NCI-H2107 treated with DMSO at 0.1 percent for 48 hours (cell line): ENCODE measurements around the gene VARS2.
"Not testable (repeated sequence)": the region's sequence is repeated elsewhere in the genome, so short reads cannot be mapped to it uniquely, and the experiment has no call there.

Experiments used
- DNase-seq: peaks from one replicate; lab custom pipeline; 2025; ENCODE audit not compliant: unreplicated experiment; lab: John Stamatoyannopoulos, UW

Gene VARS2

DNA sequence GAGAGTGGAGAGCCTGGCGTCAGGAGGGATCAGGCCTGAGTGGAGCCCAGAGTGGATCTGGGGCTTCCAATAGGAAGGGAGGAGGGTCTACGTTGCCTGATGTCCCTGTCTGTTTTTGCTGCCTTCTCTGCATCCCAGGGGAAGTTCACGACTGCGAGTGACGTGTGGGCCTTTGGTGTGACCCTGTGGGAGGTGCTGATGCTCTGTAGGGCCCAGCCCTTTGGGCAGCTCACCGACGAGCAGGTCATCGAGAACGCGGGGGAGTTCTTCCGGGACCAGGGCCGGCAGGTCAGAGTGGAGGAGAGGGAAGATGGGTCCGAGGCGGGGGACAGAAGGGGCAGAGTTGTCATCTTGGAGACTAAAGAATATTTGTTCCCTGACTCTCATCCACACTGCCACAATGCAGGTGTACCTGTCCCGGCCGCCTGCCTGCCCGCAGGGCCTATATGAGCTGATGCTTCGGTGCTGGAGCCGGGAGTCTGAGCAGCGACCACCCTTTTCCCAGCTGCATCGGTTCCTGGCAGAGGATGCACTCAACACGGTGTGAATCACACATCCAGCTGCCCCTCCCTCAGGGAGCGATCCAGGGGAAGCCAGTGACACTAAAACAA is 15.2 kb upstream of the VARS2 start:
- no peak for DNase-seq

DNA sequence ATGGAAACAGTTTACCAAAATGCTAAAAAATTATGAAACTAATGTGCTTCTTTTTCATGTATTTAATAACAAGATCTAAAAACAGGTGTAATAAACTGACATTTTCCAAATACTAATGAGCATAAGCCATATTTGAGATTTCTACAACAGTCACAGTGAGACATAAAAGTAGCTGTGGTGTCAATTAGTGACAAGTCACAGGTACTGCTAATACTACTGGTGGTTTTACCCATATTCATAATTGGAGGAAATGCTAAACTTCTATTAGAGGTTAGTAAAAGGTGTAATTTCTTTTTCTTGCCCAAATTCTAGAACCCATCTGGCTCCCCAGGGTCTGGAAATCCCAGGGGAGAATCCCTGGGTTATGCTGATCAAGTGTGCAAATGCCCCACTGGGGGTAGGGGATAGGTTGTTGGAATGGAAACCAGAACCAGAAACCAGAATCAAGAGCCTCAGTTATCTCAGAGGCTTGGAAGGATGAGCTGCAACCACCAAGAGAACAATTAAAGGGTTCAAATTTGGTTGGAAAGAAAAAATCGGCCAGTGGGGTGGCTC is 13.1 kb upstream of the VARS2 start:
- no peak for DNase-seq

DNA sequence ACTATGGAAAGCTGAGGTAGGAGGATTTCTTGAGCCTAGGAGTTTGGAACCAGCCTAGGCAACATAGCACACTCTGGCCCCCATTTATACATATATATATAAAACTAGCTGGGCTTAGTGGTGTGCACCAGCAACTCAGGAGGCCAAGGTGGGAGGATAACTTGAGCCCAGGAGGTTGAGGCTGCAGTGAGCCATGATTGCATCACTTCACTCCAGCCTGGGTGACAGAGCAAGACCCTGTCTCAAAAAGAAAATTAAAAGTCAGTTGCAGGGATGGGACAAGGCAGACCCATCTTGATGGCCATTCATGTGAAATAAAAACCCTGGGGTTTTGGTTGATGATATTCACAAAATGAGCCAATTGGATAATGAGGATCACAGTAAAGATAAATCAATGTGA is 12.6 kb upstream of the VARS2 start:
- DNase-seq, result no peak

DNA sequence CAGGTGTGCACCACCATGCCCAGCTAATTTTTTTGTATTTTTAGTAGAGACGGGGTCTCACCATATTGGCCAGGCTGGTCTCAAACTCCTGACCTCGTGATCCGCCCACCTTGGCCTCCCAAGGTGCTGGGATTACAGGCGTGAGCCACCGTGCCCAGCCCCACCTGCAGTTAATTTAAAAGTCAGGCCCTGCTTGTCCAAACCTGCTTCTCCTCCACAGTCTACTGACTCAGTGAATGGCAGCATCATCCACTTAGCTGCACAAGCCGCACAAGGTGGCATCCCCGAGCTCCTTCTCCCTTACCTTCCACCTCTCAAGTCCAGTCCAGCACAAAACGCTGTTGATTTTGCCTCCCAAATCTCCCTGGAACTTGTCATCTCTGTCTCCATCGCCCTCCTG is 11.8 kb upstream of the VARS2 start:
- DNase-seq, result not testable (repeated sequence)

DNA sequence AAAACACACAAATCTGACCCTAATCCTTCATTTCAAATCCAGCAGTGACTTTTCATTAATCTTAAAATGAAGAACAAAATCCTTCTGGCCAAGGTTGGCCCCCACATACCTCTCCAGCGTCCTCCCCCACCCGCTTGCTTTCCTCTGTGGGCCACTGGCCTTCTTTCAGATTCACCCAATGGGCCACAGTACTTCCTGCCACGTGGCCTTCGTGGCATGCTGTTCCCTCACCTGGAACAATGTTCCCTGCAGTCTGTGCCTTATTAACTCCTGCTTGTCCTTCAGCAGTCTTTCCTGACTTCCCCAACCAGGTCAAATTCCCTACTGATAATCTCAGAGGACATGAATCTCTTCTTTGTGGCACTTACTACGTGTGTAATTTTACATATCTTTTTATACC is 11.3 kb upstream of the VARS2 start:
- DNase-seq, result no peak

DNA sequence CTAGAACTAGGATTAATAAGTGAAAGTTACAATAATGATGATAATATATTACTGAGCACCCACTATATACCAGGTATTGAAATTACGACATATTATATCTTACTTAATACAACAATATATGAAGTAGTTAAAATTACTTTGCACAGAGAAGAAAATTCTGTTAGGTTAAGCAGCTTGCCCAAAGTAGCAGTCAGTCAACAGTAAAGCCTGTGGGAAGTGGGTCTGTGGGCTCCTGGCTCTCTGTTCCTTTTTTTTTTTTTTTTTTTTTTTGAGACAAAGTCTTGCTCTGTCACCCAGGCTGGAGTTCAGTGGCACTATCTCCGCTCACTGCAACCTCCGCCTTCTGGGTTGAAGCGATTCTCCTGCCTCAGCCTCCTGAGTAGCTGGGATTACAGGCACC is 10.8 kb upstream of the VARS2 start:
- no peak for DNase-seq

DNA sequence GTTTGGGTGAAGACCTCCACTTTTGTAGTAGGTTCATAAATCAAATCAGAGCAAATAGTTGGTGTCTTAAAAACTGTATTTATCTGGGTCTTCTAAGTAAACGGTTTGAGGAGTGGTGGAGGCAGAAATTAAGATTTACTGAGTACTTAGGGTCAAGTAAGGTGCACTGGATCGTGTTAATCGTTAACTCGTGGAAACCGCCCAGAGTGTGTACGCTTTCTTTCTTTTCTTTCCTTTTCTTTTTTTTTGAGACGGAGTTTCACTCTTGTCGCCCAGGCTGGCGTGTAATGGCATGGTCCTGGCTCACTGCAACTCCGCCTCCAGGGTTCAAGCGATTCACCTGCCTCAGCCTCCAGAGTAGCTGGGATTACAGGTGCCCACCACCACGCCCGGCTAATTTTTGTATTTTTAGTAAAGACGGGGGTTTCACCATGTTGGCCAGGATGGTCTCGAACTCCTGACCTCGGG is 6.7 kb upstream of the VARS2 start:
- not testable (repeated sequence) for DNase-seq

DNA sequence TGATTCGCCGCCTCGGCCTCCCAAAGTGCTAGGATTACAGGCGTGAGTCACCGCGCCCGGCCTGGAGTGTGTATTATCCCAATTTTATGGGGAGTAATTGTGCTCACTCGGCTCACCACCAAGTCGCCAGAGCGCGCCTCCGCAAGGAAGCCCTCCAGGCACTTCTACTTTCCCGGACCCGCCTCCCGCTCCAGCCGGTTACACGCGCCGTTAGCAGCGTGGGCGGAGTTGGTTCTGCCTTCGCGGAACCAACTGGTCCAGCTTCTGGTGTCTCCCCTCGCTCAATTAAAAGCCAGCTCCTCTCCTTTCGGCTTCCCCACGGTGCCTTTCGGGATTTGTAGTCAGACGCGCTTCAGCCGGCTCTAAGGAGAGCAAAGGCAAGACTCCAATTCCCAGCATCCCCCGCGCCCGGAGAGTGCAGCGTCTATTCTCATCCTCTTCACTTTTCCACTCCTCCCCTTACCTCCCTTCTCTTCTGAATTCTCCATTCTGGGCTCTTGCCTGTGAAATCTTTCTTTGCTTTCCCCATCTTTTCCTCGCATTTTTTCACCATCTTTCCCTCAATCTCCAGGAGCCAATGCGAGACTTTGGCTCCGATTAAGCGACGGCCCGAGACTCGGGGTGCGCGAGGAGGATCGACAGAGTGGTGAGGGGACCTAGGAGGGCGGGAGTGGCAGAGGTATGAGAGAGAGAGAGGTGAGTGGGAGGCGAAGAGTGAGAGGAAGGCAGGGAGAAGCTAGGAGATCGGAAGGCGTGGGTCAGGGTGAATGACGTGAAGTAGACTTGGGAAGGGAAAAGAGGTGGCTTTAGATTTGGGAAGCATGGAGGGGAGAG is 6.1 kb upstream of the VARS2 start, which contains the start of gene GTF2H4:
TSS of gene GTF2H4 (plus strand) at position 450 of the 834 bp plus-strand sequence.
- peak; percentile 89 for DNase-seq

DNA sequence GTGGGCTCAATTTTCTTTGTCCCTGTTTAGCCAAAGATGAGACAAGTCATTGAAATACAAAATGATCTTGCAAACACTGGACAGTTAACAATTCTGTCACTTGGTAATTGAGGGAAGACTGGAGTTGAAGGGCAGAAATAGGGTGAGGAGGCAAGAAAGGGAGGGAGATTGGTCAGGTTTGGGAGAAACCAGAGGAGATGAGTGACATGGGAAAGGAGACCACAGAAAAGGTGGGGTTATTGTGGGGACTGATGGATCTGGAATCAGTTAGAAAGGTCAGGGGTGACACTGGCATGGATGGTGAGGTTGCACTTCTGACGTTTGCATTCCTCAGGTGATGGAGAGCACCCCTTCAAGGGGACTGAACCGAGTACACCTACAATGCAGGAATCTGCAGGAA is 5.3 kb upstream of the VARS2 start:
- no peak for DNase-seq

DNA sequence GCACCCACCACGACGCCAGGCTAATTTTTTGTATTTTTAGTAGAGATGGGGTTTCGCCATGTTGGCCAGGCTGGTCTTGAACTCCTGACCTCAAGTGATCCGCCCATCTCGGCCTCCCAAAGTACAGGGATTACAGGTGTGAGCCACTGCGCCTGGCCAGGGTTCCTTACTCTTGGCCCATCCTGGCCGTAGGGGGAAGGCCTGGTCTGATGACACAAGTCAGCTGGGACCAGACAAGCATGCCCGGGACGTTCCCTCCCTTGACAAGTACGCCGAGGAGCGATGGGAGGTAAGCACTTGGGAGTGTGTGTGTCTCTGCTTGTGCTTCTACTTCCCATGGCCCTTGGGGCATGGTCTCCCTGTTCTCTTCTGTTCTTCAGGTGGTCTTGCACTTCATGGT is 3.6 kb upstream of the VARS2 start:
- DNase-seq, result not testable (repeated sequence)

DNA sequence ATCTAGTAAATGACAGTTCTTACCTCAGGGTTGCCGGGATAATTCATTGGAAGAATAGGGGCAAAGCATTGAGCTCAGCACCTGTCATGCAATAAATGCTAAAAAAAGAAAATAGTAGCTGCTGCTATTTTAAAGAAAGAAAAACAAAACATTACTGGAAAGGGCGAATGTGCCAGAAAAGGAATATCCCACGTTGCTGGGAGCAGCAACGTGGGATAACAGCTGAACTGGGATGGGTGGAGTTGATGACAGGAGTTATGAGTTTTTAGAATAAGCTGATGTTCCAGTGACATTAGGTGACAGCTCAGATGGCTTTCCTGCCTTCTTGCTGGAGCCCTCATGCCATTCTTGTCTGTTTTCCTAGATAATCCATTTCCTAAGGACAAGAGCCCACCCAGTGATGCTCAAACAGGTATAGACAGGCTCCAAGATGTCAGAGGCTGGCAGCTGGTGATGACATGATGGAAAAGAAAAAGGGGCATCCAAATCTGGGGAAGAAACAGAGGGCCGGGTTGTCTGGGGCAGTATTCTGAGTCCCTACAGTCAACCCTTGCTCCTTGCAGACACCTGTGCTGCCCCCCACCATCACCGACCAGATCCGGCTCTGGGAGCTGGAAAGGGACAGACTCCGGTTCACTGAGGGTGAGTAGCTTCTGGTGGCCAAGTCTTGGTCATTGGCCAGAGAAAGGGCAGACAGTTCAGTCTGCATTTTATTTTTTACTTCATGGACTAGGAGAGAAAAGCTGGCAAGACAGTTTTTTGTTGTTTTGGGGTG is 1.1 kb upstream of the VARS2 start:
- DNase-seq, result no peak

DNA sequence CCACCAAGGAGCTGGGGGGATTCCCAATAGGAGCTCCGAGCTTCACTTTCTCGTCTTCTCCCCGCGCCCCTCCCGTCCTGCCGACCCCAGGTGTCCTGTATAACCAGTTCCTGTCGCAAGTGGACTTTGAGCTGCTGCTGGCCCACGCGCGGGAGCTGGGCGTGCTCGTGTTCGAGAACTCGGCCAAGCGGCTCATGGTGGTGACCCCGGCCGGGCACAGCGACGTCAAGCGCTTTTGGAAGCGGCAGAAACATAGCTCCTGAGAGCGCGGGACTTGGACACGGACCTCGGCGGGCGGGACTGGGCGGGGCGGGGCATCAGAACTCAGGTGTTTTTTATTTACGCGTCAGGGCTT is 340 bp upstream of the VARS2 start:
- DNase-seq, result no peak

DNA sequence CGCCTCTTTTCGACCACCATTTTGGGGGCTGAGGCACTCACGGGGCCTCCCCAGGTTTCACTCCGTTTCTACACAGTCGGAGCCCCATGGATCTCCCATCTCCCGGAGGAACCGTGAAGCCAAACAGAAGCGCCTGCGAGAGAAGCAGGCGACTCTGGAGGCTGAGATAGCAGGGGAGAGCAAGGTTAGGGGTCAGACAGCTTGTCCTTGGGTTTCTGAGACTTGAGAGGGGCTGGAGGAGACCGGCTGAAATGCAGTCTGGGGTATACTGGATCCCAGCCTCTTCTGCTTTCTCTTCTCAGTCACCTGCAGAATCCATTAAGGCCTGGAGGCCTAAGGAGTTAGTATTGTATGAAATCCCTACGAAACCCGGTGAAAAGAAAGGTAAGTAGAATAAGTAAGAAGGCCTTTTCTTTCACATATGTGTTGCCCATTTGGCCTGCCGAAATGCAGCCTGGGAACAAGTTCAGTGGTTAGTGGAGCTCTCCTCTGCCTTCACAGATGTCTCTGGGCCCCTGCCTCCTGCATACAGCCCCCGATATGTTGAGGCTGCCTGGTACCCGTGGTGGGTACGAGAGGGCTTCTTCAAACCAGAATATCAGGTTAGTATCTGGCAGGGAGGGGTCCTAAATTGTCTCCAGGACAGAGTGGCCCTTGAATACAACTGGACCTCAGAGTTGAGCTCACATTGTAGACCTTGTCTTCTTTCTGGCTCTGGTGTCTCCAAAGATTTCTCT is 984 bp downstream of the VARS2 start:
- DNase-seq, result no peak

DNA sequence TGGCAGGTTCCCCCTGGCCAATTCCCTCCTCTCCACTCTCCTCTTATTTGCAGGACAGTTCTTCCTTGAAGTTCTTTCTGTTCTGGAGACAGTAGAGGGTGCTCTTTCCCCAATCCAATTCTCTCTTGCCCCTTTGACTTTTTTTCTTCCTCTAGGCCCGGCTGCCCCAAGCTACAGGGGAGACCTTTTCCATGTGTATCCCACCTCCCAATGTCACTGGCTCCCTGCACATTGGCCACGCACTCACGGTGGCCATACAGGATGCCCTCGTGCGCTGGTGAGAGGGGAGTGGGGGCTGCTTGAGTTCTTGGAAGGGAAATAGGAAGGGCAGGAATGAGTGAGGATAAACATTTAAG is 1.5 kb downstream of the VARS2 start:
- peak; percentile 24 for DNase-seq

DNA sequence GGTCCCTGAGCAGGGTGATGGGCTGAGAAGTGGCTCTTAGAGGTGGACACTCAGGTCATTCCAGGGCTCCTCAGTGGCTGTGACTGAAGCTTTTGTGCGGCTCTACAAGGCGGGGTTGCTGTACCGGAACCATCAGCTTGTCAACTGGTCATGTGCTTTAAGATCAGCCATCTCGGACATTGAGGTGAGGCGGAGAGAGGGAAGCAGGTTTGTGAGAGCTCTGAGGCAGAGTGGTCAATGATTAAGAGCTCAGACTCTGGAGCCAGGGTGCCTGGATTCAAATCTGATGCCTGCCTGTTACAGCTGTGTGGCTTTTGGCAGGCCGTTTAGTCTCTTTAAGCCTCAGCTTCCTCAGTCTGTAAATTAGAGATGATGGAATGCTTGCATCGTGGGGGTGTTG is 3.0 kb downstream of the VARS2 start:
- no peak for DNase-seq

DNA sequence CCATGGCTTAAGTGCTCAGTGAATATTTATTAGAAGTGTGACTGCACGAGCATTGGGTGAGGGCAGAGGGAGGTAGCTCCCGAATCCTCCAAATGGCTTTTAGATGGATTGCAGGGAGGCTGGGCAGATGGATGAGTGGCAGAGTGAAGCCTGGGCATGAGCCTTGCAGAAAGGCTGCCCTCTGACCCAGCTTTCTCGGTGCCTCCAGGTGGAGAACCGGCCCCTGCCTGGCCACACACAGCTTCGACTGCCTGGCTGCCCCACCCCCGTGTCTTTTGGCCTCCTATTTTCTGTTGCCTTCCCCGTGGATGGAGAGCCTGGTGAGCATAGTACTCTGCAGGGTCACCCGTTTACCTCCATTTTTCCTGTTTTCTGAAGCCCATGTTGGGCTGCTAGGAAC is 3.4 kb downstream of the VARS2 start:
- no peak for DNase-seq

DNA sequence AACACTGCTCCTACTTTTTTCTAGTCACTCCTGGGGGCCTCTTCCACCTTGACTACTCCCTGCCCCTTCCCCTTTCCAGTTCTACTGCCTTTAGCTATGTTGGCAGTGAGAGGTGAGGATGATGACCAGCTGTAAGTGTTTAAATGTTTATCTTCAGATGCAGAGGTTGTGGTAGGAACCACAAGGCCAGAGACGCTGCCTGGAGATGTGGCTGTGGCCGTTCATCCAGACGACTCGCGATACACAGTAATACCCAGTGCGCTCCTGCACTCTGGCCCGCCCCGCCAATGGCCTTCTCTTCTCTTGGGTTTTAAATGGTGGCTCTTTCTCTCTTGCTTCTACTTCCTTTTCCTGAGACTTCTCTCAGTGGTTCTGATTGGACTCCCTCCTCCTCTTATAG is 4.6 kb downstream of the VARS2 start:
- no peak for DNase-seq

DNA sequence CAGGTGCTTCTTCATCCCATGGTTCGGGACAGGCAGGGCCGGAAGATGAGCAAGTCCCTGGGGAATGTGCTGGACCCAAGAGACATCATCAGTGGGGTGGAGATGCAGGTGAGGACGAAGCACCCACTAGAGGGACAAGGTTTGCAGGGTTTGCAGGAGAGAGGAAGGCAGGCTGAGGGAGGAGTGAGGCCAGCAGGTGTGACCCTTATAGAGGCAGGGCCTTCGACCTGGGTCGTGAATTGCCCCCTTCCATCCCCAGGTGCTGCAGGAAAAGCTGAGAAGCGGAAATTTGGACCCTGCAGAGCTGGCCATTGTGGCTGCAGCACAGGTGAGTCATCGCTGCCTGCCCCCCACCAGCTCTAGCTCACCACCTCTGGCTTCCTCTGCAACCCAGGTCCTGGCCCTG is 8.4 kb downstream of the VARS2 start:
- no peak for DNase-seq

DNA sequence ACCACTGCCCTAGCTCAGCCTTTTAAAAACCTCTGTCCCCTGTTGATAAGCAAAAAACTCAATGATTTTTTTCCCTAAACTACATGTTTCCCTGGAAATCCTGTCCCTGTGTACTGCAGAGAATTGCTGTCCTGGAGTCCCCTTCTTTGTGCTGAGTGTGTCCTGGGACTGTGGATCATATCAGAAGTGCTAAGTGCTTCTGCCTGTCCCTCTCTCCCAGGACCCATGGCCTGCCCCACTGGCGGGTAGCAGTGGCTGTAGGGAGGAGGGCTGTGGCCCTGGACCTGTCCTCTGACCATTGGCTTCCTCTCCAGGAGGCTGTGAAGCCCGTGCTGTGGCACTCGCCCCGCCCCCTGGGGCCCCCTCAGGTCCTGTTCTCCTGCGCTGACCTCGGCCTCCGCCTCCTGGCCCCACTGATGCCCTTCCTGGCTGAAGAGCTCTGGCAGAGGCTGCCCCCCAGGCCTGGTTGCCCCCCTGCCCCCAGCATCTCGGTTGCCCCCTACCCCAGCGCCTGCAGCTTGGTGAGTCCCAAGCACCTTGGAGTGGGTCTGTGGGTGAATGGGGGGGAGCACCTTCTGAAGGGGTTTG is 10.1 kb downstream of the VARS2 start:
- DNase-seq, result not testable (repeated sequence)

DNA sequence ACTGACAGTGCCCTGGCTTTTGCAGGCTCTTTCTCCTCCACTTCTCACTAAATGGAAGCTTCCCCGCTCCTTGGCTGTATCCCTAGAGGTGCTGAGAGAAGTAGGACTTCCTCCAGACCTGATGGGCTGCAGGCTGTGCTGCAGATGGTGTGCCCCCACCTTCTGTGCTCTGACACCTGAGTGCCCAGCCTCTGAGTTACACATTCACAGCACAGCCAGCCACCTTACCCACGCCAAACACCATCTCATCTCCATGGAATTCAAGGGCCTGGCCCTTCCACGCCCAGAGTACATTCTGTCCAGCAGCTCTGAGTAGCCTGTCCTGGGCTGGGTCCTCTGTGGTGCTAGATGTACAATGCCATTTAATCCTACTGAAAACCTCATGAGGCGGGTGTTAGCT is 12.6 kb downstream of the VARS2 start:
- no peak for DNase-seq

DNA sequence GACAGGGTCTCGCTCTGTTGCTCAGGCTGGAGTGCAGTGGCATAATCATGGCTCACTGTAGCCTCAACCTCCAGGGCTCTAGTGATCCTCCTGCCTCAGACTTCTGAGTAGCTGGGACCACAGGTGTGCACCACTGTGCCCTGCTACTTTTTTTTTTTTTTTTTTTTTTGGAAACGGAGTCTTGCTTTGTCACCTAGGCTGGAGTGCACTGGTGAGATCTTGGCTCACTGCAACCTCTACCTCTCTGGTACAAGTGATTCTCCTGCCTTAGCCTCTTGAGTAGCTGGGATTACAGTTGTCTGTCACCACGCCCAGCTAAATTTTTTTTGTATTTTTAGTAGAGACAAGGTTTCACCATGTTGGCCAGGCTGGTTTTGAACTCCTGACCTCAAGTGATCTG is 13.0 kb downstream of the VARS2 start:
- not testable (repeated sequence) for DNase-seq
